ENCODE measurements around the gene C21orf58. TPM values are rescaled to one million over a fixed set of nuclear protein-coding genes. Genes with fewer than 3 reads are reported as not detected.

The C21orf58 gene
- total RNA-seq, 1 experiment from 2014 or later, result 35.1 TPM

- TF ChIP-seq GTF2I (CRISPR knock-in tag; conservative IDR thresholded peaks at IDR 0.05), result no peak
- TF ChIP-seq CREM (CRISPR knock-in tag; IDR thresholded peaks at IDR 0.05), result no peak
- TF ChIP-seq USF1 (CRISPR knock-in tag; IDR thresholded peaks at IDR 0.05), result no peak
These were observed 28.4 kb downstream of the C21orf58 start (continued) for GRCh38 chr21:46295177-46295770.

- H3K4me1 Mint-ChIP-seq, result peaks cover 22% of the 10 kb centered on the region
- peaks cover 16% of the 10 kb centered on the region for H3K27me3 Mint-ChIP-seq (ENCODE audit: low read depth)
- POLR2A ChIA-PET, result no interaction called here
- H3K9me3 Mint-ChIP-seq, result no peaks in the 10 kb centered on the region
- CTCF ChIA-PET, result interaction anchor here (0.6 to 0.7 kb wide), 3 partner anchors 15 to 1784 kb away, joined by 3 read pairs; no protein-coding TSS in a partner anchor
- H3K27ac Mint-ChIP-seq, result no peak overlapping the region
- no peak for TF ChIP-seq ZNF281 (CRISPR knock-in tag; IDR thresholded peaks at IDR 0.05)
- TF ChIP-seq ZNF219 (CRISPR knock-in tag; IDR thresholded peaks at IDR 0.05; ENCODE audit: borderline replicate concordance), result no peak
- TF ChIP-seq ZNF263 (CRISPR knock-in tag; IDR thresholded peaks at IDR 0.05; ENCODE audit: low read depth), result no peak
- no peak for TF ChIP-seq ZBTB21 (CRISPR knock-in tag; IDR thresholded peaks at IDR 0.05; ENCODE audit: borderline replicate concordance)
- no peak for TF ChIP-seq ZMAT4 (CRISPR knock-in tag; IDR thresholded peaks at IDR 0.05)
- no peak for TF ChIP-seq GABPB1 (CRISPR knock-in tag; IDR thresholded peaks at IDR 0.05)
- no peak for TF ChIP-seq ZNF121 (CRISPR knock-in tag; IDR thresholded peaks at IDR 0.05)
- no peak overlapping the region for H3K4me3 Mint-ChIP-seq
- H3K36me3 Mint-ChIP-seq, result peaks cover 28% of the 10 kb centered on the region
- peak; percentile 7; the same call in 1 of the 2 replicates for ATAC-seq
- DNase-seq (ENCODE audit: low spot score), result no peak
These were observed 29.0 kb downstream of the C21orf58 start for GRCh38 chr21:46294647-46295176.

GRCh38 chr21:46291561-46291960, 32.1 kb downstream of the C21orf58 start:
- no peak for TF ChIP-seq FOXP1 (CRISPR knock-in tag; IDR thresholded peaks at IDR 0.05; ENCODE audit: borderline replicate concordance)
- no peak for TF ChIP-seq ATF1 (CRISPR knock-in tag; IDR thresholded peaks at IDR 0.05)
- no peak for TF ChIP-seq E2F1 (CRISPR knock-in tag; IDR thresholded peaks at IDR 0.05)
- TF ChIP-seq ZNF425 (CRISPR knock-in tag; conservative IDR thresholded peaks at IDR 0.05), result no peak
- TF ChIP-seq AFF4 (CRISPR knock-in tag; IDR thresholded peaks at IDR 0.05; ENCODE audit: borderline replicate concordance), result no peak
- peaks cover 42% of the 10 kb centered on the region for H3K4me1 Mint-ChIP-seq
- peaks cover 19% of the 10 kb centered on the region for H3K36me3 Mint-ChIP-seq
- no peaks in the 10 kb centered on the region for H3K9me3 Mint-ChIP-seq
- ChIA-PET POLR2A (no interaction called here), CTCF (no interaction called here)
- DNase-seq (ENCODE audit: low spot score) (no peak), ATAC-seq (no peak)
- H3K27me3 Mint-ChIP-seq (ENCODE audit: low read depth), result peaks cover 3% of the 10 kb centered on the region; the same call in 1 of the 2 replicates
- H3K27ac Mint-ChIP-seq, result no peak overlapping the region
- H3K4me3 Mint-ChIP-seq, result no peak overlapping the region
